GM23338 (cell line): ENCODE results near the gene TAMM41.

ENCODE experiments used
- CREB1 ChIP-seq: fragments of 250-450 bp; sonication (Bioruptor Pico); IDR thresholded peaks from 2 replicates; pipeline ENCODE4 v1.5.0; 2020; ENCODE audit warnings: low read depth, mild to moderate bottlenecking, moderate library complexity
- CTCF ChIP-seq, 2 experiments: fragments of 200-600 bp in 1 of 2; sonication (generic) in 1 of 2; conservative IDR thresholded peaks; 2 replicates each; pipeline versions ENCODE4 v1.5.1 to v1.6.1; 2016 to 2017; ENCODE audit warnings: antibody characterized with exemption in 2 of 2, low read depth in 2 of 2, mild to moderate bottlenecking in 2 of 2, moderate library complexity in 1 of 2
- EZH2 ChIP-seq: fragments of 200-600 bp; sonication (generic); IDR thresholded peaks from one replicate; pipeline ENCODE4 v1.8.0; 2017; ENCODE audit warnings: antibody characterized with exemption, mild to moderate bottlenecking, low read depth; ENCODE audit not compliant: unreplicated experiment
- POLR2AphosphoS5 ChIP-seq: IDR thresholded peaks from 2 replicates; pipeline ENCODE4 v1.6.1; 2016; ENCODE audit warnings: antibody characterized with exemption, low read depth

DNA sequence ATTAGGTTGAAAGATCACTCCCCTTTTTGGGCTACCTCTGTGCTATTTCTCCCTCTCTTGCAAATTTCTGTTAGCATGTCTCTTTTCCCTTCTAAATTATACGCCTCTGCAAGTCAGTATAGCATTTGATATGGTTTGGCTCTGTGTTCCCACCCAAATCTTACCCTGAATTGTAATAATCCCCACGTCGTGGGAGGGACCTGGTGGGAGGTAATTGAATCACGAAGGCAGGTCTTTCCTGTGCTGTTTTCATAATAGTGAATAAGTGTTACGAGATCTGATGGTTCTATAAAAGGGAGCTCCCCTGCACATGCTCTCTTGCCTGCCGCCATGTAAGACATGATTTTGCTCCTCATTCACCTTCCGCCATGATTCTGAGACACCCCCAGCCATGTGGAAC lies 41.0 kb downstream of the TAMM41 start:
- no peak for TF ChIP-seq POLR2AphosphoS5
- TF ChIP-seq CREB1 (CRISPR knock-in tag): no peak
- no peak for TF ChIP-seq EZH2
- TF ChIP-seq CTCF (conservative IDR thresholded peaks at IDR 0.05; ENCODE audit: low read depth in 2 of 2): no peak
